Measurements from ENCODE around the gene TXN.

- TF ChIP-seq EZH2 (IDR thresholded peaks at IDR 0.05) (no peak), POLR2AphosphoS5 (IDR thresholded peaks at IDR 0.05; ENCODE audit: borderline replicate concordance, low read depth, low read length) (no peak), FOXP2 (optimal IDR thresholded peaks at IDR 0.05; ENCODE audit: control extremely low read depth, extremely low read length, insufficient read depth) (no peak)
Measured at GRCh38 chr9:110208031-110208430, 48.3 kb downstream of the TXN start, which contains the start of gene C9orf152.

Measured in SK-N-MC (cell line).